H1 (cell line): ENCODE data around the gene PI4KA. TPM values are rescaled to one million over a fixed set of nuclear protein-coding genes. Genes with fewer than 3 reads are reported as not detected.

Experiments used
- ATF2 ChIP-seq: IDR thresholded peaks from 2 replicates; pipeline ENCODE4 v1.6.1; 2012; ENCODE audit warnings: low read length, inconsistent platforms
- CBX8 ChIP-seq: fragments of 300-800, 300-1000 bp; sonication (generic); IDR thresholded peaks from 2 replicates; pipeline ENCODE4 v1.7.1; 2016; ENCODE audit warnings: low read depth, low read length, borderline replicate concordance
- HDAC6 ChIP-seq: IDR thresholded peaks from one replicate; pipeline ENCODE4 v1.7.1; 2012; ENCODE audit warnings: low read depth, mild to moderate bottlenecking, inconsistent platforms, low read length, moderate library complexity
- KDM1A ChIP-seq: fragments of 200-600, 300-600 bp; sonication (generic); IDR thresholded peaks from 2 replicates; pipeline ENCODE4 v1.7.1; 2016; ENCODE audit warnings: mild to moderate bottlenecking, low read length, borderline replicate concordance
- MAFK ChIP-seq: IDR thresholded peaks from 2 replicates; pipeline ENCODE4 v1.6.1; 2012; ENCODE audit warnings: low read depth, mild to moderate bottlenecking, improper control_type of control experiment, low read length
- SP1 ChIP-seq: IDR thresholded peaks from 2 replicates; pipeline ENCODE4 v1.6.1; 2011; ENCODE audit warnings: low read depth, low read length
- SUZ12 ChIP-seq: fragments of 200-600 bp; sonication (generic); IDR thresholded peaks from 2 replicates; pipeline ENCODE4 v1.6.1; 2012; ENCODE audit warnings: mild to moderate bottlenecking, inconsistent platforms, low read length, moderate library complexity, mixed read lengths
- ZNF274 ChIP-seq: IDR thresholded peaks from 2 replicates; pipeline ENCODE4 v1.7.0; 2012; ENCODE audit warnings: low read length, borderline replicate concordance; ENCODE audit errors: extremely low read depth
- polyA plus RNA-seq, 7 experiments: library from polyadenylated mRNA; depleted of rRNA in 3 of 7; stranded (reverse) in 5 of 7; unstranded in 2 of 7; fragments of >200 nt in 5 of 7; fragments of 200-250 nt in 2 of 7; gene quantifications; 1 replicate in 5 of 7; 2 replicates in 1 of 7; 4 replicates in 1 of 7; pipeline versions ENCODE4 v1.2.1 to v1.2.3, GENCODE V29; 2011 to 2013; ENCODE audit warnings: missing spikeins in 2 of 7, mixed read lengths in 2 of 7
- total RNA-seq: library from RNA; stranded (reverse); fragmentation: NEBNext Ultra II Directional; extraction: Animal tissue kit (Norgen Biotek cat#: 25700); gene quantifications from 2 replicates; pipeline ENCODE4 v1.2.1, GENCODE V29; 2021

Gene PI4KA
- total and polyA plus RNA-seq, 2 of the 8 experiments (the other 6 are each of a cell fraction or from before 2014, with no cell fraction given): 22.5 to 37.7 TPM

GRCh38 chr22:20859615-20860014, 1.0 kb upstream of the PI4KA start (continued):
- no peak for TF ChIP-seq ATF2
- no peak for TF ChIP-seq ZNF274
- no peak for TF ChIP-seq HDAC6
- TF ChIP-seq CBX8: no peak
- TF ChIP-seq SP1: no peak
- no peak for TF ChIP-seq SUZ12
- no peak for TF ChIP-seq MAFK
- no peak for TF ChIP-seq KDM1A
